RPMI8226 (cell line): ENCODE data around the gene AKT1.

Experiments used
- DNase-seq: peaks from one replicate; pipeline ENCODE4 v3.0.0-alpha.2; 2015

Gene AKT1

DNA sequence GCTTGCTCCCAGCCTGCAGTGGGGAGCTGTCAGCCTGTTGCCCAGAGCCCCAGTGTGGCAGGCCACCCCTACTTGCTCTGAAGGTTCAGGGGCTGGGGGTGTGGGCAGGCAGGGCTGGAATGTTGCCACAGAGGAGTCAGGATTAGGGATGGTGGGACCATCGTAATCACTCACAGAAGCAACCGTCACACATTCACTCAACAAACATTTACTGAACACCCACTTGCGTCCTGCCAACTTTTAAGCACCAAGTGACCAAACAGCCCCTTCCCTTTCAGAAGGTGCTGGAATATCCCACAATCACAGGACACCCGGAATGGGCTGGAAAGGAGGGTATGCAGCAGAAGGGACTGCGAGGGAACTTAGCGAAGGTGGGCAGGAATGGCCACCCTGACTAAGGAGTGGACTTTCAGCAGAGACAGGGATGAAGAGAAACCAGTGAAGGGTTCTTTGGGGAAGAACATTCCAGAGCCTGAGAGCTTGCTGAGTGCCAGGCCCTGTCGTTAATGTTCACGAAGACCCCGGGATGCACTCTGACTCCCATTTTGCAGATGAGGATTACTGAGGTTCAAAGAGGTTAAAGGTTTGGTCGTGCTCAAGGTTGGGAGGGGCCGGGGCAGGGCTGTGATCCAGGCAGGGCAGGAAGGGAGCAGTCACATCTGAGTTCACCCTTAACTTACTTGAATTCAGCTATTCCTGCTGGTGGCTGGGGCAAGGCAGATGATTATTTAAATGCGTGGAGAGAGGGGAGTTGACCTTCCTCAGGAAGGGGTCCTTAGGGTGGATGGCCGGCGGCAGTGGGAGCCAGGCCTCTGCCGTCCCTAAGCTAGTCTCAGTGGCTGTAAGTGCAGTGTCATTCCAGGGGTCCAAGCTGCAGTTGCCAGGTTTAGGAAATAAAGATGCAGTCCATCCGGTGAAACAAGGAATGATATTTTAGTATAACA, 3.0 kb upstream of the AKT1 start:
- no peak for DNase-seq

DNA sequence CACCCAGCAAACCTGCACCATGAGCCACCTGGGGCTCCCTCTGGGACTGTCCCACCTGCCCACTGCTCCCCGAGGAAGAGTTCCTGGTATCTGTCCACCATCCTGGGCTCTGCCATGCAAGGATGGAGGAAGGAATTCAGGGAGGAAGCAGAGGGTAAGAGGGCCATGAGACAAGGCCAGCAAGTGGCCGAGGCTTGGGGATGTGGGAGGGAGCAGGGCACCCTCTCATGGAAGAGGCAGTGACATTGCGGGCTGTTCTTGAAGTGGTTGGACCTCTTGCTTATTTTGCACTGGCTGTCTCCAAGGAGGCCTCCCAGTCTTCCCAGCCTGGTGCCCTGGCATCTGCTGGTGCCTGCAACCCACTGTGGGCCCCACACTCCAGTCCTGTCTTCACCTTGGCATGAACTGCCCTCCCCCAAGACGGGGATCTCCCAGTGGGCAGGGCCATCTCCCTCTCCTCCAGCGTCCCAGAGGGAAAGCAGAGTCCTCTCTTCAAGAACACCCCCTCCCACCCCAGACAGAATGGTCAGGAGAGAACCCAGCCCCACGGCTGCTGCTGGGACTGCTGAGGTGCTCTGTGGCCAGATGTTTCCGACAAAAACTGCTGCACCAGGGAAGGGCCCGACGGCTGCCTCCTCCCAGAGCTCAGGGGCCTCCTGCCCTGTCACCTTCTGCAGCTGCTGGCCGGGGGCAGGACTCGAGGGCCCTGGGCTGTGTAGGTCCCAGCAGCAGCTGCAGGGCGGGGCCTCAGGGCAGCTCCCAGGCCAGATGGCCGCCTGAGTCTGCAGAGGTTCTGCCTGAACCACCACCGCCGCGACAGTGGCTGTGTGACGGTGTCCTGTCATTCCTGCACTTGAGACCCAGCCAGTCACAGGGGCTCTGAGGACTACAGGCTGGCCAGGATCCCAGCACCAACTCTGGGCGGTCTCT, 1.8 kb upstream of the AKT1 start:
- peak; percentile 91 for DNase-seq

DNA sequence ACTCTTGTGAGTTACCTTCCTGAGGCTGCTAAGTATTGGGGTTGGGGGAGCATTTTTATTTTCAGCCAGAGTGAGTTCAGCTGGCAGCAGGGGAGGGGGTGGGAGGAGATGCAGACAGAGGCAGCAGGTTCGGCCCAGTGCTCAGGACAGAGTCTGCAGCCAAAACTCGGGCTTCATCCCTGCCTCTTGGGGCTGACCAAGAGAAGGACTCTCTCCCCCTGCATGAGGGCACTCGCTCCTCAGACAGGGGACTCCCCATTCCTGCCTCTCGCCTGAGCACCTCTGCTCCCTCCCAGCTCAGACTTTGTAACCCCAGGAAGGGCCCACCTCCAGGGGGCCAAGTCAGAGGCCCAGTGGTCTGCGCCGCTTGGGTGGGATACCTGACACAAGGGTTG, 1.1 kb upstream of the AKT1 start:
- no peak for DNase-seq

DNA sequence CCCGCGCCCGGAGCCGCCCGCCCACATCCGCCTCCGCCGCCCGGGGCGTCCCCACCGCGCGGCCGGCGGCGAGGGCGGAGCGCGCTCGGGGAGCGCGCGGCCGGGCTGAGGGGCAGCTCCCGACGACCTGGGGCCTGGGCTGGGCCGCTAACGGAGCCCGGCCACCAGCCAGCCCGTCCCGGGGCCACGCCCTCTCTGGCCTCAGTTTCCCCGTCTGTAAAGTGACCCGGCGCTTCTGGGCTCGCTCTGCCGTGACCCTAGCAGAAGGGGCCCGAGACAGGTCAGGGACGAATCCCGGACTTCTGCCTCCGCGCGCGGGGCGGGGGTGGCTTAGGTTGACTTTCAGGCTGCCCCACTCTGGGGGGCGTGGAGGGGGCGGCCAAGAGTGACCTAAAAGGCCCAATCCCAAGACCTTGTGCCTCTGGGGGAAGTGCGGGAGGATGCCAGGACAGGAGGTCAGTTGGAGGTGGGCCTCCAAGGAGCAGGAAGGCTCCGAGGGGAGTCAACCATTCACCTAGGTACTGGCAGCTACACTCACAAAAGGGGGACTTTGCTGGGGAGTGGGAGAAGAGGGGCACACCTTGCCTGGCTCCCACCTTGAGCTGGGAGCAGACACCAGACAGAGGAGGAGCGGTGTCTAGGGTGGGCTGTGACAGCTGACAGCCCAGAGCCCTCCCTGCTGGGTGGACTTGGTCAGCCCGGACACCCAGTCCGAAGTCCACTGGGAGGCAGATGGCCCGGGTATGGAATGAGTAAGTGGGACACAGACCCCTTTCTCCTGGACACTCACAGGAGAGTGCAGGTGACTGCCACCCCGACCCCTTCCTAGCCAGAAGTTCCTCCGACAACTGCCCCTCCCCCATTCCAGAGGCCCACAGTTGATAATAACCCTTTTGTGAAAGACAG, 486 bp upstream of the AKT1 start:
- DNase-seq = peak; percentile 57

DNA sequence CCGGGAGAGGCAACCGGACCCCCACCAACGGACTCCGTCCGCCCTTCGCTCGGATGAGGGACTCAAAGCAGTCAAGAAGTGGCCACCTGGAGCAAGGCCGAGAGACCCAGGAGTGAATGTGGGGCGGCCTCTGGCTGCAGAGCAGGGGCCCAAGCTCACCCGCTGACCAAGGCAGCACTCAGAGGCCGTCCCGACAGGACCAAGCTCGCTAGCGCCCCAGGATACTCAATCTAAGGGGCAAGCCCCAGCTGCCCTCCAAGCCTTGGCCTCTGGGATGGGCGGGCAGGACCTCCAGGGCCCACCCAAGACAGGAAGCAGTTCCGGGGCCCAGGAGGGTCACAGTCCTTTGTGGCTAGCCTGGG, 936 bp downstream of the AKT1 start:
- DNase-seq = no peak

DNA sequence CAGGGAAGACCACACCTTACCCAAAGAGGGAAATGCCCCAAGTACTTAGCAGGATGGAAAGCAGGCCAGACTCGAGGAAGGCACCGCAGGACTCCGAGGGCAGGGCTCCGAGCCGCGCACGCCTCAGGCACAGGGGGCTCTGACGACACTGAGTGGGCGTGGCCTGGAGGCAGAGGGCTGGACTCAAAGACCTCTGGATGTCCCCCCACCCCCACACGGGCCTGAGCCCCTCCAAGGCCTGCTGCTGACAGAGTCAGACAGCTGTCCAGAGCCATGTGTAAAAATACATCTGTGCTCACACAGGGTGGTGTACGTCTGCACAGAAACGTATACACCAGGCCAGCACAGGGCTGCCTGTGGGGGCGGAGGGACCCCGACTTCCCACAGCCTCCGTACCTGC, 1.4 kb downstream of the AKT1 start:
- no peak for DNase-seq

DNA sequence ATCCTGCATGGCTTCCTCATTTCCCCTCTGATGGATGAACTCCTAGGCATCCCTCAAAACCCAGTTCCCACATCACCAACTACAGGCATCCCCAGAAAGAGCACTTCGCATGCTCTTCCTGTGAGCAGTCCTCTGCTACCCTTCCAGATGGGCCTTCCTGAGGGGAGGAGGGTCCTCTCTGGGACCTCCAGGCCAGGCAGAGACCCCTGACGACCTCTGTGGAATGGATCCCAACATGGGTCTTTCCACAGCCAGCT, 1.9 kb downstream of the AKT1 start:
- no peak for DNase-seq

DNA sequence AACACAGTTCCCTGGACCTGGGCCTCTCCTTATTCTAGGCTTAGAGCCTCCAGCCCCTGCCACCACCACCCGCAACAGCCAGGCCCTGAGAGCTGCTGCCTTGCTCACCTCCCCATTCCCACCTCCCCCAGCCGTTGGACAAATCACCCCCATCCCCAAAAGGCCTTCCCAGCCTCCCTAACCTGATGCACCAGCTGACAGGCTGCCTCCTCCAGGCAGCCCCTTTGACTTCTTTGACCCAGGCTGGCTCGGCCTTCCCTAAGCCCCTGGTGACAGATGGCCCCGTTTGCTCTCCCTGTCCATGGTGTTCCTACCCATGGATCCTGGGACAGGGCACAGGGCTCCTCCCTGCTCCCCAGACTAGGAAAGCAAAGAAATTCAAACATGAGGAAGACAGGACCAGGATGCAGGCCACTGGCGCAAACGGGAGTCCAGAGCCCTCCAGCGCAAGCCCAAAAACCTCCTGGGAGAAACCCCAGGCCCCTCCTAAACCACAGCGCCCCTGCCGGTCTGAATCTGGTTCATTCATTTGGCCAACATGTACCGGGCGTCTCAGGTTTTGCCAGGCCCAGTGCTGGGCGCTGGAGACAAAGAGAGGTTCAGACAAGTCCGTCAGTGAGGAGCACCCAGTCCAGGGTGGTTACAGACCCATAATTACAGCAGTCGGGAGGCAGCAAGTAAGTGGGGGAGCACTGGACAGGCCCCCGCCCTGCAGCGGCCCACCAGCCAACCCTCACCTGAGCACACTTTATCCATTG, 2.4 kb downstream of the AKT1 start:
- DNase-seq = no peak

DNA sequence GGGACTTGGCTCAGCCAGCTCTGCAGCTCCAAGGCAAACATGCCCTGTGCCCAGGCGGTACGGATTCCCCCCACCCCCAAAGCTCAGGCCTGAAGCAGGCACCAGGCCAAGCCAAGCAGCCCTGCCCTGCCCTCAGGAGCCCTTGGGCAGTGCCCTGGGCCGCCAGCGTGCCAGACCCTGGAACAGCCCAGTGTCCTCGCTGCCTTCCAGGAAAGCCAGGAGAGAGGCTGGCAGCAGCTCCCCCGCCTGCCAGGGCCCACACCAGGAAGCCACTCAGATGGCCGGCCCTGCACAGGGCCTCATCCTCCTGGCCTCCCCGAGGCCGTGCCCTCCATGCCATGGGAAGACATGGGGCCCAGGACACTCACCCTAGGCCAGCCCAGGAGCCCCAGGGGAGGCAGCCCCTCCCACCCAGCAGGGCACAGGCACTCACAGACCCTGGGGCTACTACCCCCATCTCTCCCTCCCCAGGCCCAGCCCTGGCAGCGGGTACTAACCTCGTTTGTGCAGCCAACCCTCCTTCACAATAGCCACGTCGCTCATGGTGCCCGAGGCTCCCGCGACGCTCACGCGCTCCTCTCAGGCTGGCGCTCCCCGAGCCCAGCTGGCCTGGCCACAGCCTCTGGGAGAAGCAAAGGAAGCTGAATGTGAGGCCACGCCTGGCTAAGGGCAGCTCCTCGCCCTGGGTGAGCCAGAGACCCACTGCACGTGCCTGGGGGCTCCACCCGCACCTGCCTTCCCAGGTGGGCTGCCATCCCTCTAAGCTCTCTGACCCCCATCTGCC, 3.3 kb downstream of the AKT1 start:
- DNase-seq = no peak

DNA sequence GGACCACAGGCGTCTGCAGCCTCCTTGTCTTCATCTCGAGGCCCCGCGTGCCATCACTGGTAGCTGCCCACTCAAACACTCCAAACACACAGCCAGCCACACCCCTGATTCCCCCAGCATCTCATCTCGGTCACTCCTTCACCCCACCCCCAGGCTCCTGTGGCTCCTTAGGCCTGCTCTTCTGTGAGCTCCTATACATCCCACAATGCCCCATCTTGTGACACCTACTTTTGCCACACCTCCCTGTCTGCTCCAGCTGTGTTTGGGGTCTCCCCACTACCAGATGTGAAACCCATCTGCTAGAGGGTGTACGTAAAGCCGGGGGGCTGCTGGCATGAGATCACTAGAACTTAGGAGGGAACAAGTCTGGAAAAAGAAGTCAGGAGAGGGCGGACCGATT, 4.1 kb downstream of the AKT1 start:
- DNase-seq = no peak

DNA sequence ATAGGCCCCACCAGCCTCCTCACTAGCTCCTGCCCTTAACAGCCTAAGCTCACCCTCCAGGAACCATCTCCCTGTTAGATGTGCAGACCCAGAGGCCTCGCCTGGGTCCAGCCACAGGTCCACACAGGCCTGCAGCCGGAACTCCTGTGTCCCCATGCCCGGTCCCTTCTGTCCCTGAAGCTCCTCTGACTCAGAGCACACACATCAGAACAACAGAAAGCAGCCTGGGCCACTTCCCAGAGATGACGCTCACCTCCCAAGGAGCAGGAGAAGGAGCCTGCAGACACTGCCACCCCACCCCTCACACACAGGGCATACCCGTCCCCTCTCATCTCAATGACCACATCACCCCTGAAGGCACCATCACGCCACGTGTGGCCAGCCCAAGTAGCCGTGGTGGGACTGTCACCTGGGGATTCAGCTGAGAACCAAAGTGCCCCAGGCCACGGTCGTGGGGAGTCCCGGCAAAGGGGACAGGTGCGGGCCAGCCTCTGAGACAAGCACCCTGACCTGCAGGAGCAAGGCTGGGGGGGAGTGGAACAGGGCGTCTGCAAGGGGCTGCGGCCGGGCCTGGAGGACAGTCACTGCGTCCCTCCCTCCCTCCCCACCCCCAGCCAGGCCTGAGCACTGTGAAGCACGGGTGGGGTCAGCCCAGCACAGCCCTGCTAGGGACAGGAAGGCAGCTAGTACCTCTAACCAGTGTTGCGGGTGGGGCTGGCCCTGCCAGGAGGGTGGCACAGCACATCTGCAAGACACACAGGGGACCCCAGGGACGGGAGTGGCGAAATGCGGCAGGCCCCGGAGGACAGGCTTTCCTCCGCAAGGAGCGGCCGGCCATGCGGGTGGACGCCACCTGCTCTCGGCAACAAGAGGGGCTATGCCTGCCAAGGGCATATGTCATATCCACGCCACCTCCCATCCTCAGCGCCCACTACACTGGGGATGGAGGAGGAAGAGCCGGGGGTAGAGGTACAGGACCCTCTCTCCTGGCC, 5.5 kb downstream of the AKT1 start:
- no peak for DNase-seq

DNA sequence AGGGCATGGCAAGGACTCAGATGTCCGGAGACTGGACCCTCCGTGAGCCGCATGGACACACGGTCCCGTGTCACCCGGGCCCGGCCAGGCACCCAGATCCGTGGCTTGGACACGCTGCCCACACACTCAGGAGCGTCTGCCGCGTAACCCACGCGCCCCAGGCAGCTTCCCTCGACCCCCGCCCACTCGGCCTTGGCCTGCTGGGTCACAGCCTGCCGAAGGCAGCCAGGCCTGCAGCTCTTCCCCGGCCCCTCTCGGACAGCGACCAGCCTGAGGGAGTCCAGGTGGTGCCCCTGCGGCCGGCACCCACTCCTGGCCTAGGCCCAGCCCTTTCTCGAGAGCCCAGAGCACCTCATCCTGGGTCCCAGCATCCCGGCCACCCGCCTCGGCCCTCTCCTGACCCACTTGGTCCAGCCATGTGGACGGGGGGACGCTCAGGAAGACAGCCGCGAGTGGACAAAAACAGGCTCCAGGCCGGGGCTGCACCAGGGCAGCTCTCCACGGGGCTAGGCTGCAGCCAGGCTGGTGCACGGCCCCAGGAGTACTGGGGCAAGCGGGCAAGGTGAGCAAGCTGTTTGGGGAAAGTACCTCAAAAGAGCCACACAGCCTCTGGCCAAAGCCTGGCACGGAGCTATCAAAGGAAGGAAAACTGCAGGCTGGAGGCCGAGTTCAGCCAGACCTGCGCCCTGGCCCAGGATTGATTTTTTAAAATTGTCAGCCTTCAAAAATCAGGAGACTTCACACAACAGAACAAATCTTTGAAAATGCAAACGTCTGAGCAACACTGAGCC, 6.5 kb downstream of the AKT1 start:
- no peak for DNase-seq

DNA sequence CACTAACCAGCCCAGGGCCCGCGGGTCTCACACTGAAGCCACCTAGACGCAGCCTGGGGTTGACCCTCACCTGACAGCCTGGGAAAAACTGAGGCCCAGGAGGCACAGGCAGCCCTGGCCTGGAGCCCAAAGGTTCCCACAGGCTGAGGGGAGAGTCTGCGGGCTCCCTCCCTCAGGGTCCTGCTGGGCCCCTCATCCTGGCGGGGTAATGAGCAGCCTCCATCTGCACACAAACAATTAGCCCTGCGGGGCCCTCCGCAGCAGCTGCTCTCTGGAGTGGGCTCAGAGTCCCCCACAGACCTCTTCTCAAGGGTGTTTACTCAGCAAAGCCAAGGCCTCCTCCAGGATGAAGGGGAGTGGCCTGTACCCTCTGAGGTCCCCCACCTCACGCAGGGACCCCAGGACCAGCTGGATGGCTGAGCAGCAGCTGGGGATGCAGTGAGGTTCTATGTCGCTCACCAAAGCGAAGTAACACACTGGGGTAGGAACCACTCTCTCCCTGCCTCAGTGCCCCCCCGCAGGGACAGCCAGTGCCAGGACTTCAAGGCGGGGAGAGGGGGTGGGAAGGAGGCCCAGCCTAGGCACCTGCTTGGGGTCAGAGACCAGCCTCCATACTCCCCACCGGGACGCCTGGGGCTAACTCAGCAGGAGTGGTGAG, 7.3 kb downstream of the AKT1 start:
- DNase-seq = no peak

DNA sequence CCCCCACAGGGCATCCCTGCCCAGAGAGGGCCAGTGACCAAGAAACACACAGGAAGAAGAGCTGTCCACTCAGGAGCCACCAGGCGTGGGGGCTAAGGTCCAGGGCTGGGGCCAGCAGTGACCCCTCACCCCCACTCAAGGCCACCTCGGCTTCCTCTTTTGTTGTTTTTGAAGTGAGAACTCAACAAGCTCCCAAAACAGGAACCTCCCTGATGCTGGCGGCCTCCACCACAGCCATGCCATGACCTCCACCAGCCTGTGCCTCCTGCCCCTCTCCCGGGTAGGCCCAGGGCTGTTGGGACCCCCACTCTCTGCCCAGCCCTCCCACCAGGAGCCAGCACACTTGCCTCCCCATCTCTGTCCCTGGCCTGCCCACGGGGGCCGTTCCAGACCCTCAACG, 7.8 kb downstream of the AKT1 start:
- no peak for DNase-seq

DNA sequence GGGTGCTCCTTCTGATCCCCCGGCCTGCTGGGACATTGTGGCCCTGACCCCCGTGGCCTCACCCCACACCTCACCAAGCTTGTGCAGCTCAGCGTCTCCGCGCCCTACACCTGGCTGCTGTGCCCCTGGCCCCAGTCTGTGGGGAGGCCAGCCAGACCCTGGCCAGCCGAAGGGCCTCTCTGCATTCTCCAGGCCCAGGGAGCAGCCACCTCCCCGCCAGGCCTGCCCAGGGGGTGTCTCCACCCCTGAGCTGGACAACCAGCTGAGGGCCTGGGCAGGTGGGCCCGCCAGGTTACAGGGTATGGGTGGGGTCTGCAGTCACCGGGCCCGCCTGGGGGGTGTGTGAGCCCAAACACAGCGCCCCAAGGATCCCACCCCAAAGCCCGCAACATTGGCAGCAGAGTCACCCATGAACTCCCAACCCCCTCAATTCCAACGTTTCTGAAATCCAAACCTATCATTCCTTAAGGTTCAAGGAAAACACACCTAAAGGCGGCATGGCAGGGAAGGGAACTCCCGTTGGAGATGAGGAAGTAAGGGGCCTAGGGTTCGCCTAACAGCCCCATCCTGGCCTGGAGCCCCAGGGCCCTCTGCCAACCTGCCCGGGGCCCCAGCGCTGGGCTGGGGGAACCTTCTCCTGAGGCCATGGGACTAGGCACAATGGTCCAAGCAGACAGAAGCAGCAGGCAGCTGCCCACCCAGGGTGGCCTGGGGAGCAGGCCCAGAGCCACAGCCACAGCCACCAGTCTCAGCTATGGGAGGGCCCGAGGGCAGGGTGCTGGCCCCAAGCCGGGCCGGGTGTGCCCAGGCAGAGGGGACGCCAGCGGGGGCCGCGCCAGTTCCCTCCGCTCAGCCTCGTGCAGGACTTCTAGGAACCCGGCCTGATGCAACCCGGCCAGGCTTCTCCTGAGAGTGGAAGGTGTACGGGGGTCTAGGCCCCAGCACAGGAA, 8.5 kb downstream of the AKT1 start:
- DNase-seq = no peak

DNA sequence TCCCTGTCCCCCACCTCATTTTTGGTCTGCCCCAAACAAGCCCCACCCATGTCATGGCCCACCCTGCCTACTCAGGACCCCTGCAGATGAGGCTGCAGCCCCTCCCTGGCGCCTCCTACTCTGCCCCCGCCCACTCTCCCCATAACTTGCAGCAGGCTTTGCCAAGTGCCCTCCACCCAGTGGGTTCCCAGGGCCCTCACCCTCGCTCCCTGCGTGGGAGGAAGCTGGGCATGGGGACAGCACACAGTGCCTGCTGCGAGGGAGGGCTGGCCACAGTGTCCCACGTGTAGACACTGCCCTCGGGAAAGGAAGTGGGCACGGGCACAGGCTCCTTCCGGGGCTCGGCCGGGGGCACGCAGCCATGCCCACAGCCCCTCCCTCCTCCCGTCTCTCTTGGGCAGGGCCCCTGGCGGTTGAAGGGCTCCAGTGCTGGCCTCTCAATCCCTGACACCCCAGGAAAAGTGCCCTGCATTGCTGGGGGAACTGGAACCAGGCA, 9.4 kb downstream of the AKT1 start:
- no peak for DNase-seq

DNA sequence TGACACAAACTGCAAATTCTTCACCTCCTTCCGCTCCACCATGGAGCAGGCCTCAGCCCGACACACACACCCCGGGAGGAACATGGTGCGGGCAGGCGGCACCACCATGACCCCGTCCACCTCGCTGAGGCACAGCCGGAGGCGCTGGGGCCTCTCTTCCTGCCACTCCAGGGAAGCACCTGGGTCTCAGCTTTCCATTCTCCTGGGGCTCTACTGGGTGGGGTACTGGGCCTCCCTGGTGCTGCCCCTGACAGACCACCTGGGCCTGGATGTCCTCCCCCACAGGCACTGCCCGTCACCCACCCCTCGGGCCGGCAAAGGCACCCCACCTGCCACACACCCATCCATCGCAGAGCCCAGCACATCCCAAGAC, 9.9 kb downstream of the AKT1 start:
- no peak for DNase-seq
